HG02678 (cell line): ENCODE data around the gene PPP1R3E.
"Not testable (repeated sequence)": the region's sequence is repeated elsewhere in the genome, so short reads cannot be mapped to it uniquely, and the experiment has no call there.

Source experiments
- ATAC-seq: cut with Tn5 transposase; IDR thresholded peaks from one replicate; pipeline ENCODE4 v1.9.1; 2021; ENCODE audit warnings: mild to moderate bottlenecking, moderate library complexity; ENCODE audit not compliant: unreplicated experiment

Gene PPP1R3E

GRCh38 chr14:23297611-23298277 is 4.9 kb downstream of the PPP1R3E start:
- ATAC-seq = no peak

GRCh38 chr14:23297096-23297495 is 5.6 kb downstream of the PPP1R3E start:
- no peak for ATAC-seq

GRCh38 chr14:23296012-23296777 is 6.5 kb downstream of the PPP1R3E start:
- no peak for ATAC-seq

- no peak for ATAC-seq
Measured at GRCh38 chr14:23294734-23295561, 7.7 kb downstream of the PPP1R3E start.

- no peak for ATAC-seq
Measured at GRCh38 chr14:23286902-23287479, 15.7 kb downstream of the PPP1R3E start.

- peak; percentile 97 for ATAC-seq
Measured at GRCh38 chr14:23286020-23286901, 16.4 kb downstream of the PPP1R3E start, which contains the start of gene HOMEZ. HOMEZ (minus strand) TSS chr14:23286132; CDS start chr14:23285952, 180 bp downstream.

GRCh38 chr14:23285530-23286019 is 17.1 kb downstream of the PPP1R3E start:
- ATAC-seq = peak; percentile 28

- ATAC-seq = no peak
Measured at GRCh38 chr14:23284654-23285529, 17.8 kb downstream of the PPP1R3E start.

GRCh38 chr14:23281247-23281646 is 21.4 kb downstream of the PPP1R3E start:
- ATAC-seq = no peak

GRCh38 chr14:23277928-23278327 is 24.7 kb downstream of the PPP1R3E start:
- not testable (repeated sequence) for ATAC-seq

- no peak for ATAC-seq
Measured at GRCh38 chr14:23277189-23277588, 25.5 kb downstream of the PPP1R3E start.

GRCh38 chr14:23275412-23275811 is 27.2 kb downstream of the PPP1R3E start:
- ATAC-seq = no peak

- no peak for ATAC-seq
Measured at GRCh38 chr14:23269193-23269592, 33.5 kb downstream of the PPP1R3E start.

- ATAC-seq = not testable (repeated sequence)
Measured at GRCh38 chr14:23260849-23261248, 41.8 kb downstream of the PPP1R3E start.

GRCh38 chr14:23259426-23259825 is 43.2 kb downstream of the PPP1R3E start:
- ATAC-seq = no peak

GRCh38 chr14:23258256-23258655 is 44.4 kb downstream of the PPP1R3E start:
- ATAC-seq = no peak

GRCh38 chr14:23252420-23253333 is 50.0 kb downstream of the PPP1R3E start:
- no peak for ATAC-seq

GRCh38 chr14:23252006-23252405 is 50.7 kb downstream of the PPP1R3E start:
- no peak for ATAC-seq
